MCF 10A (cell line): ENCODE measurements around the gene NCOA5. TPM values are rescaled to one million over a fixed set of nuclear protein-coding genes. Genes with fewer than 3 reads are reported as not detected.
A peak's percentile ranks its signal among the peaks of the same experiment; 100 is the strongest.

Experiments used
- BruUV-seq: library from RNA; stranded (reverse); fragments of 400-500 nt; replicated peaks from 2 replicates; lab custom pipeline; 2021; lab: Mats Ljungman, UMichigan
- CTCF ChIA-PET: fragments of 300-600 bp; sonication (Branson Sonifier 250); formaldehyde crosslinking; extraction: SDS; loops from one replicate; lab custom pipeline; 2021; ENCODE audit warnings: antibody characterized with exemption, inconsistent platforms; lab: Yijun Ruan, JAX
- POLR2A ChIA-PET: fragments of 300-600, 350-650 bp; sonication (Branson Sonifier 250); formaldehyde crosslinking; extraction: SDS; loops from one replicate; lab custom pipeline; 2020; ENCODE audit warnings: antibody characterized with exemption, inconsistent platforms; lab: Yijun Ruan, JAX
- DNase-seq: peaks from one replicate; pipeline ENCODE4 v3.0.0-alpha.2; 2018; ENCODE audit not compliant: unreplicated experiment
- H3K27ac Mint-ChIP-seq: one replicate; pipeline ENCODE4 v1.8.0; 2022; ENCODE audit warnings: mild to moderate bottlenecking, low read depth, mixed read lengths; ENCODE audit not compliant: unreplicated experiment
- H3K27me3 Mint-ChIP-seq: one replicate; pipeline ENCODE4 v1.8.0; 2022; ENCODE audit warnings: mixed read lengths; ENCODE audit not compliant: insufficient read depth, unreplicated experiment
- H3K36me3 Mint-ChIP-seq: one replicate; pipeline ENCODE4 v1.8.0; 2022; ENCODE audit warnings: mild to moderate bottlenecking, moderate library complexity, mixed read lengths; ENCODE audit not compliant: insufficient read depth, unreplicated experiment
- H3K4me1 Mint-ChIP-seq: one replicate; pipeline ENCODE4 v1.8.0; 2022; ENCODE audit warnings: mixed read lengths; ENCODE audit not compliant: insufficient read depth, unreplicated experiment
- H3K4me3 Mint-ChIP-seq: one replicate; pipeline ENCODE4 v1.8.0; 2022; ENCODE audit warnings: mild to moderate bottlenecking, moderate library complexity, mixed read lengths; ENCODE audit not compliant: unreplicated experiment
- H3K9me3 Mint-ChIP-seq: one replicate; pipeline ENCODE4 v1.8.0; 2022; ENCODE audit warnings: mixed read lengths; ENCODE audit not compliant: unreplicated experiment
- intact Hi-C: fragments of 100-400 bp; cut with micrococcal nuclease; formaldehyde crosslinking; loops from 2 replicates; pipeline ENCODE4 v1.14.1; 2022
- total RNA-seq: library from RNA; stranded (reverse); gene quantifications from 2 replicates; pipeline ENCODE4 v1.2.3, GENCODE V29; 2022
- TF ChIP-seq, protein P1 (sequence below): fragments of 200-600 bp; IDR thresholded peaks from one replicate; pipeline ENCODE4 v1.8.0; 2022; ENCODE audit warnings: antibody characterized with exemption, mild to moderate bottlenecking; ENCODE audit not compliant: unreplicated experiment

NCOA5 gene
- total RNA-seq, 1 experiment from 2014 or later: 26.0 TPM

DNA sequence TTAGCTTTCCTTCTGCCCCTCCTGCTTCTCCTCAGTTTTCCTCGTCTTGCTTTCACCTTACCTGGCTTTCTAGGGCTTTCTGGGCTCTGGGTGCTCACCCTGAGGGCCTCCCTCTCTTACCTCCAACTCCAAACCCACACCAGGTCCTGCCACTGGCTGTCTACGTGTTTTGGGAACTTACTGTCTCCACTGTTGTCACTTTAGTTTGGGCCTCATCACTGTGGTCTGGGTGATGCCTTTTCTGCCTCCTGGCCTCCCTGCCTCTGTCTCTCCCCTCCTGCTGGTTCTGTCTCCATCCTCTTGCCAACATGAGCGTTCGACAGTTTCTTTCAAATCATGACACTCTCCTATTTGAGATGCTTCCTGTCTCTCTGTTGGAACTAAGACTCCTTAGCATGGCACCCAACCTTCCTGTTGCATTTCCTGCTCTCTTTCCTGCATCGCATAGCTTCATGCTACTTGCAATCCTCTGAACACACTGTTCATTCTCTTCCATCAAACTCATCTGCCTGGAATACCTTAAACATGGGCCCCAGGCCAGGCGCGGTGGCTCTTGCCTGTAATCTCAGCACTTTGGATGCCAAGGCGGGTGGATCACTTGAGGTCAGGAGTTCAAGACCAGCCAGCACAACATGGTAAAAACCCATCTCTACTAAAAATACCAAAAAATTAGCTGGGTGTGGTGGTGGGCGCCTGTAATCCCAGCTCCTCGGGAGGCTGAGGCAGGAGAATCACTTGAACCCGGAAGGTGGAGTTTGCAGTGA lies 33.9 kb upstream of the NCOA5 start:
- ChIA-PET POLR2A (no interaction called here), CTCF (interaction anchor here (0.6 to 1.5 kb wide), 5 partner anchors 9 to 314 kb away, joined by 3 to 6 read pairs (median 4); no protein-coding TSS in a partner anchor)
- H3K9me3 Mint-ChIP-seq: no peaks in the 10 kb centered on the region
- H3K4me1 Mint-ChIP-seq: peaks cover 7% of the 10 kb centered on the region
- no peak overlapping the region for H3K4me3 Mint-ChIP-seq
- DNase-seq: no peak
- no TSS peak for BruUV-seq
- TF ChIP-seq, protein P1, sequence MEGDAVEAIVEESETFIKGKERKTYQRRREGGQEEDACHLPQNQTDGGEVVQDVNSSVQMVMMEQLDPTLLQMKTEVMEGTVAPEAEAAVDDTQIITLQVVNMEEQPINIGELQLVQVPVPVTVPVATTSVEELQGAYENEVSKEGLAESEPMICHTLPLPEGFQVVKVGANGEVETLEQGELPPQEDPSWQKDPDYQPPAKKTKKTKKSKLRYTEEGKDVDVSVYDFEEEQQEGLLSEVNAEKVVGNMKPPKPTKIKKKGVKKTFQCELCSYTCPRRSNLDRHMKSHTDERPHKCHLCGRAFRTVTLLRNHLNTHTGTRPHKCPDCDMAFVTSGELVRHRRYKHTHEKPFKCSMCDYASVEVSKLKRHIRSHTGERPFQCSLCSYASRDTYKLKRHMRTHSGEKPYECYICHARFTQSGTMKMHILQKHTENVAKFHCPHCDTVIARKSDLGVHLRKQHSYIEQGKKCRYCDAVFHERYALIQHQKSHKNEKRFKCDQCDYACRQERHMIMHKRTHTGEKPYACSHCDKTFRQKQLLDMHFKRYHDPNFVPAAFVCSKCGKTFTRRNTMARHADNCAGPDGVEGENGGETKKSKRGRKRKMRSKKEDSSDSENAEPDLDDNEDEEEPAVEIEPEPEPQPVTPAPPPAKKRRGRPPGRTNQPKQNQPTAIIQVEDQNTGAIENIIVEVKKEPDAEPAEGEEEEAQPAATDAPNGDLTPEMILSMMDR: no peak
- peaks cover 10% of the 10 kb centered on the region for H3K36me3 Mint-ChIP-seq
- no peak overlapping the region for H3K27ac Mint-ChIP-seq
- intact Hi-C loops: no loop called here
- H3K27me3 Mint-ChIP-seq: peaks cover 26% of the 10 kb centered on the region

DNA sequence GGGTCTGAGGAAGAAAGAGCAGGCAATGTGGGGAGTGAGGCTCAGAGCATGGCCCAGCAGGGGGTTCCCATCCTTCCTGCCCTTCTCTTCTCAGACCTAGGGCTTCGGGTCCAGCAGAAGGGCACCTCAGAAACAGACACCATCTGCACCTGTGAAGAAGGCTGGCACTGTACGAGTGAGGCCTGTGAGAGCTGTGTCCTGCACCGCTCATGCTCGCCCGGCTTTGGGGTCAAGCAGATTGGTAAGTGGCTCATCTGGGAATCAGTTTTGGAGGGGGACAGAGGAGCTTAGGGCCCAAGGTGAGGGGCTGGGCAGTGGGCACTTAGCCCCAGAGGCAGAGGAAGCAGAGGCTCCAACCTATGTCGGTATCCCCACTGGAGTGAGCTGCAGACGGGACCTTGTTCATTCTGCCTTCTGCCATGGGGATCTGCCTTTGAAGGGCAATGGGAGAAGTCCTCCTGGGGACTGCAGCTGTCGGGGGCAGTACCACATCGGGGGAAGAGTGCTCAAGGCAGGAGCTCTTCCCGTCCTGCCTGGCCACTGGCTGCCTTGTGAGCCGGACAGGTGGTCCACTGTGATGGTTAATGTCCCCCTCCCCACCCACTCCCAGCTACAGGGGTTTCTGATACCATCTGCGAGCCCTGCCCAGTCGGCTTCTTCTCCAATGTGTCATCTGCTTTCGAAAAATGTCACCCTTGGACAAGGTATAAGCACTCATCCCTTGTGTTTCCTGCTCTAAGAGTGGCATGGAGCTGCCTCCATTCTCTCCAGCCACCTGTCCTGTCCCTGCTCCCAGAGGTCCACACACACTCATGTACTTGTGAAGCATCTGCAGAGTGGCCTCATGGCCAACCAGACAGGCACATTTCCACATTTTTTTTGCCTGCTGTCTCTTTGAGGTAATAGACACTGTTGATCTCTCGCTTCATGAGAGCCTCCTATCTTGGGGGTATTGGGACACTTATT lies 33.0 kb upstream of the NCOA5 start:
- CTCF ChIA-PET: interaction anchor here (0.7 to 1.5 kb wide), 6 partner anchors 10 to 336 kb away, joined by 3 to 8 read pairs (median 4); no protein-coding TSS in a partner anchor
- TF ChIP-seq, protein P1: no peak

DNA sequence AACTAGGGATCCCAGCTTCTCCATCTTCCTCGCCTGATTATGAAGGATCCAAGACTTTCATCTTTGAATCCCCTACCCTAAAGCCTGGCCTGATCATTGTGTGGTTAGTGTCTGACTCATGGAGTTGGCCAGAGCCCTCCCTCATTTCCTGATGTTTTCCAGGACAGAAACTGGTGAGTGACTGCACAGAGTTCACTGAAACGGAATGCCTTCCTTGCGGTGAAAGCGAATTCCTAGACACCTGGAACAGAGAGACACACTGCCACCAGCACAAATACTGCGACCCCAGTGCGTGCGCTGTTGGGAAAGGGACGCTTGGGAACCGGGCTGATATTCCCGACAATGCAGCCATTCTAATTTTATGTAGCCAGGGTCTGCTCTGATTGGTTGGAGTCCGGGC lies 32.3 kb upstream of the NCOA5 start:
- CTCF ChIA-PET: interaction anchor here (0.7 to 1.5 kb wide), 3 partner anchors 11 to 108 kb away, joined by 3 to 8 read pairs (median 4); no protein-coding TSS in a partner anchor
- POLR2A ChIA-PET: no interaction called here
- BruUV-seq: no TSS peak
- TF ChIP-seq, protein P1: no peak
- DNase-seq: peak; percentile 67
- intact Hi-C loops: no loop called here
- H3K27ac Mint-ChIP-seq: peak overlapping the region; percentile 4
- H3K4me3 Mint-ChIP-seq: no peak overlapping the region
- H3K27me3 Mint-ChIP-seq: peaks cover 26% of the 10 kb centered on the region
- no peaks in the 10 kb centered on the region for H3K9me3 Mint-ChIP-seq
- H3K36me3 Mint-ChIP-seq: peaks cover 10% of the 10 kb centered on the region
- peaks cover 7% of the 10 kb centered on the region for H3K4me1 Mint-ChIP-seq

More for the DNA sequence above, 33.0 kb upstream of the NCOA5 start:
- Mint-ChIP-seq H3K27ac (peak overlapping the region; percentile 4), H3K9me3 (no peaks in the 10 kb centered on the region), H3K27me3 (peaks cover 26% of the 10 kb centered on the region), H3K4me1 (peaks cover 7% of the 10 kb centered on the region), H3K4me3 (no peak overlapping the region), H3K36me3 (peaks cover 10% of the 10 kb centered on the region)
- intact Hi-C loops: no loop called here
- no TSS peak for BruUV-seq
- POLR2A ChIA-PET: no interaction called here
- no peak for DNase-seq
